H1 (cell line): Measurements from ENCODE around the gene COPS6.
"Not testable (repeated sequence)": the region's sequence is repeated elsewhere in the genome, so short reads cannot be mapped to it uniquely, and the experiment has no call there.

Experiments used
- CEBPB ChIP-seq: IDR thresholded peaks from 2 replicates; pipeline ENCODE4 v1.6.1; 2012; ENCODE audit warnings: low read depth, low read length
- EZH2 ChIP-seq: fragments of 200-600 bp; sonication (generic); IDR thresholded peaks from 2 replicates; pipeline ENCODE4 v1.7.1; 2012; ENCODE audit warnings: low read depth, mild to moderate bottlenecking, moderate library complexity, low read length, inconsistent platforms; ENCODE audit not compliant: severe bottlenecking
- GABPA ChIP-seq: IDR thresholded peaks from 2 replicates; pipeline ENCODE4 v1.6.1; 2011; ENCODE audit warnings: mild to moderate bottlenecking, low read length, moderate library complexity, borderline replicate concordance; ENCODE audit not compliant: insufficient read depth
- GTF2F1 ChIP-seq: IDR thresholded peaks from 2 replicates; pipeline ENCODE4 v1.6.1; 2012; ENCODE audit warnings: low read depth, low read length, improper control_type of control experiment, borderline replicate concordance
- POLR2A ChIP-seq, 2 experiments: IDR thresholded peaks; 1 replicate in 1 of 2; 2 replicates in 1 of 2; pipeline ENCODE4 v1.6.1; 2011; ENCODE audit warnings: low read depth in 2 of 2, low read length in 2 of 2, mild to moderate bottlenecking in 2 of 2; ENCODE audit errors: control extremely low read depth in 1 of 2
- YY1 ChIP-seq: IDR thresholded peaks from 2 replicates; pipeline ENCODE4 v1.6.1; 2011; ENCODE audit warnings: low read depth, mild to moderate bottlenecking, low read length
- TF ChIP-seq, protein P1 (sequence below), 3 experiments: IDR thresholded peaks; 1 replicate in 2 of 3; 2 replicates in 1 of 3; pipeline versions ENCODE4 v1.5.1 to v1.6.1; 2011; ENCODE audit warnings: low read length in 3 of 3, mild to moderate bottlenecking in 3 of 3, inconsistent platforms in 2 of 3, low read depth in 1 of 3, moderate library complexity in 1 of 3; ENCODE audit not compliant: insufficient read depth in 1 of 3; ENCODE audit errors: control extremely low read depth in 1 of 3

DNA sequence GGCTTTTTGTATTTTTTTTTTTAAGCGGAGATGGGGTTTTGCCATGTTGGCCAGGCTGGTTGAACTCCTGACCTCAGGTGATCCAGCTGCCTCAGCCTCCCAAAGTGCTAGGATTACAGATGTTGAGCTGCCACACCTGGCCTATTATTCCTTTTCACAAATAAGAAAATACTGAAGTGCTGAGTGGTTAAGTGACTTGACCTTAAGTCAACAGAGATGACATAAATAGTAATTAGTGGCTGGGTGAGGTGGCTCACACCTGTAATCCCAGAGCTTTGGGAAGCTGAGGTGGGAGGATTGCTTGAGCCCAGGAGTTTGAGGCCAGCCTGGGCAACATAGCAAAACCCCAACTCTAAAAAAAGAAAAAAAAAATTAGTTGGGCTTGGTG is 41.4 kb downstream of the COPS6 start:
- not testable (repeated sequence) for TF ChIP-seq CEBPB; GABPA; EZH2; GTF2F1; POLR2A (IDR thresholded peaks at IDR 0.05; ENCODE audit: control extremely low read depth in 1 of 2, low read depth in 2 of 2, low read length in 2 of 2); YY1
- TF ChIP-seq, protein P1, sequence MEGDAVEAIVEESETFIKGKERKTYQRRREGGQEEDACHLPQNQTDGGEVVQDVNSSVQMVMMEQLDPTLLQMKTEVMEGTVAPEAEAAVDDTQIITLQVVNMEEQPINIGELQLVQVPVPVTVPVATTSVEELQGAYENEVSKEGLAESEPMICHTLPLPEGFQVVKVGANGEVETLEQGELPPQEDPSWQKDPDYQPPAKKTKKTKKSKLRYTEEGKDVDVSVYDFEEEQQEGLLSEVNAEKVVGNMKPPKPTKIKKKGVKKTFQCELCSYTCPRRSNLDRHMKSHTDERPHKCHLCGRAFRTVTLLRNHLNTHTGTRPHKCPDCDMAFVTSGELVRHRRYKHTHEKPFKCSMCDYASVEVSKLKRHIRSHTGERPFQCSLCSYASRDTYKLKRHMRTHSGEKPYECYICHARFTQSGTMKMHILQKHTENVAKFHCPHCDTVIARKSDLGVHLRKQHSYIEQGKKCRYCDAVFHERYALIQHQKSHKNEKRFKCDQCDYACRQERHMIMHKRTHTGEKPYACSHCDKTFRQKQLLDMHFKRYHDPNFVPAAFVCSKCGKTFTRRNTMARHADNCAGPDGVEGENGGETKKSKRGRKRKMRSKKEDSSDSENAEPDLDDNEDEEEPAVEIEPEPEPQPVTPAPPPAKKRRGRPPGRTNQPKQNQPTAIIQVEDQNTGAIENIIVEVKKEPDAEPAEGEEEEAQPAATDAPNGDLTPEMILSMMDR (IDR thresholded peaks at IDR 0.05; ENCODE audit: control extremely low read depth in 1 of 3, insufficient read depth in 1 of 3, low read depth in 1 of 3, low read length in 3 of 3) = not testable (repeated sequence)
